ENCODE data around the gene NFKBIE. TPM values are rescaled to one million over a fixed set of nuclear protein-coding genes. Genes with fewer than 3 reads are reported as not detected.

The NFKBIE gene
- total RNA-seq, 1 donor: 4.7 TPM

GRCh38 chr6:44250067-44250717, 15.2 kb downstream of the NFKBIE start:
- no peak overlapping the region for H3K4me3 ChIP-seq (ENCODE audit: insufficient read depth, low read length)
- TF ChIP-seq, protein P1, sequence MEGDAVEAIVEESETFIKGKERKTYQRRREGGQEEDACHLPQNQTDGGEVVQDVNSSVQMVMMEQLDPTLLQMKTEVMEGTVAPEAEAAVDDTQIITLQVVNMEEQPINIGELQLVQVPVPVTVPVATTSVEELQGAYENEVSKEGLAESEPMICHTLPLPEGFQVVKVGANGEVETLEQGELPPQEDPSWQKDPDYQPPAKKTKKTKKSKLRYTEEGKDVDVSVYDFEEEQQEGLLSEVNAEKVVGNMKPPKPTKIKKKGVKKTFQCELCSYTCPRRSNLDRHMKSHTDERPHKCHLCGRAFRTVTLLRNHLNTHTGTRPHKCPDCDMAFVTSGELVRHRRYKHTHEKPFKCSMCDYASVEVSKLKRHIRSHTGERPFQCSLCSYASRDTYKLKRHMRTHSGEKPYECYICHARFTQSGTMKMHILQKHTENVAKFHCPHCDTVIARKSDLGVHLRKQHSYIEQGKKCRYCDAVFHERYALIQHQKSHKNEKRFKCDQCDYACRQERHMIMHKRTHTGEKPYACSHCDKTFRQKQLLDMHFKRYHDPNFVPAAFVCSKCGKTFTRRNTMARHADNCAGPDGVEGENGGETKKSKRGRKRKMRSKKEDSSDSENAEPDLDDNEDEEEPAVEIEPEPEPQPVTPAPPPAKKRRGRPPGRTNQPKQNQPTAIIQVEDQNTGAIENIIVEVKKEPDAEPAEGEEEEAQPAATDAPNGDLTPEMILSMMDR (IDR thresholded peaks at IDR 0.05; ENCODE audit: extremely low read depth, low read depth, low read length): no peak
- H3K27me3 ChIP-seq (ENCODE audit: insufficient read depth, low read length): no peaks in the 10 kb centered on the region
- peaks cover 73% of the 10 kb centered on the region for H3K79me2 ChIP-seq (ENCODE audit: insufficient read depth, low read length)
- peaks cover 66% of the 10 kb centered on the region for H3K36me3 ChIP-seq (ENCODE audit: insufficient read depth, low read length)
- H3K27ac ChIP-seq (ENCODE audit: low read depth, low read length): no peak overlapping the region
- H3K9me3 ChIP-seq (ENCODE audit: low read depth, low read length): no peaks in the 10 kb centered on the region
- H3K4me2 ChIP-seq (ENCODE audit: insufficient read depth, low read length): peak overlapping the region; percentile 4
- peaks cover 26% of the 10 kb centered on the region for H3K4me1 ChIP-seq (ENCODE audit: insufficient read depth, low read length)
- H4K20me1 ChIP-seq (ENCODE audit: insufficient read depth, low read length): peaks cover 74% of the 10 kb centered on the region
- H2AFZ ChIP-seq (ENCODE audit: low read length): no peak overlapping the region
- no peak for DNase-seq (ENCODE audit: insufficient read length, low spot score, missing footprints)

DNA sequence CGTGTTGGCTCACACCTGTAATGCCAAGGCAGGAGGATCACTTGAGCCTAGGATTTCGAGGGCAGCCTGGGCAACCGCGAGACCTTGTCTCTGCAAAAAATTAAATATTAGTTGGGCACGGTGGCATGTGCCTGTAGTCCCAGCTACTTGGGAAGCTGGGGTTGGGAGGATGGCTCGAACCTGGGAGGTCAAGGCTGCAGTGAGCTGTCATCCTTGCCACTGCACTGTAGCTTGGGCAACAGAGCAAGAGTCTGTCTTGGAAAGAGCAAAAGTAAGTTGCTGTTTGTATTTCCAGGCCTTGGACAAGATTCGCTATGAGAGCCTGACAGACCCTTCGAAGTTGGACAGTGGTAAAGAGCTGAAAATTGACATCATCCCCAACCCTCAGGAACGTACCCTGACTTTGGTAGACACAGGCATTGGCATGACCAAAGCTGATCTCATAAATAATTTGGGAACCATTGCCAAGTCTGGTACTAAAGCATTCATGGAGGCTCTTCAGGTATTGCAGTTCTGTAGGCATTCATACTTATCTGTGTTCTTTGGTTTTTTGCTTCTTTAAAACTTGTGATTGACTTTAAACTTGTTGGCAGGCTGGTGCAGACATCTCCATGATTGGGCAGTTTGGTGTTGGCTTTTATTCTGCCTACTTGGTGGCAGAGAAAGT, 16.1 kb downstream of the NFKBIE start:
- peak overlapping the region; percentile 97 for H3K4me2 ChIP-seq (ENCODE audit: insufficient read depth, low read length)
- no peak overlapping the region for H2AFZ ChIP-seq (ENCODE audit: low read length)
- H3K4me1 ChIP-seq (ENCODE audit: insufficient read depth, low read length): peaks cover 26% of the 10 kb centered on the region
- no peaks in the 10 kb centered on the region for H3K9me3 ChIP-seq (ENCODE audit: low read depth, low read length)
- H3K27ac ChIP-seq (ENCODE audit: low read depth, low read length): peak overlapping the region; percentile 19
- H3K36me3 ChIP-seq (ENCODE audit: insufficient read depth, low read length): peaks cover 57% of the 10 kb centered on the region
- H3K27me3 ChIP-seq (ENCODE audit: insufficient read depth, low read length): no peaks in the 10 kb centered on the region
- peaks cover 64% of the 10 kb centered on the region for H3K79me2 ChIP-seq (ENCODE audit: insufficient read depth, low read length)
- peaks cover 64% of the 10 kb centered on the region for H4K20me1 ChIP-seq (ENCODE audit: insufficient read depth, low read length)
- TF ChIP-seq, protein P1 (IDR thresholded peaks at IDR 0.05; ENCODE audit: extremely low read depth, low read depth, low read length): no peak
- peak overlapping the region; percentile 99 for H3K4me3 ChIP-seq (ENCODE audit: insufficient read depth, low read length)
- no peak for DNase-seq (ENCODE audit: insufficient read length, low spot score, missing footprints)

GRCh38 chr6:44248579-44248978, 16.8 kb downstream of the NFKBIE start:
- Histone ChIP-seq H4K20me1 (ENCODE audit: insufficient read depth, low read length) (peaks cover 58% of the 10 kb centered on the region), H3K9me3 (ENCODE audit: low read depth, low read length) (no peaks in the 10 kb centered on the region), H3K36me3 (ENCODE audit: insufficient read depth, low read length) (peaks cover 50% of the 10 kb centered on the region), H3K4me2 (ENCODE audit: insufficient read depth, low read length) (peak overlapping the region; percentile 97), H3K79me2 (ENCODE audit: insufficient read depth, low read length) (peaks cover 61% of the 10 kb centered on the region), H3K27ac (ENCODE audit: low read depth, low read length) (peak overlapping the region; percentile 19), H3K27me3 (ENCODE audit: insufficient read depth, low read length) (no peaks in the 10 kb centered on the region), H2AFZ (ENCODE audit: low read length) (no peak overlapping the region), H3K4me3 (ENCODE audit: insufficient read depth, low read length) (peak overlapping the region; percentile 99), H3K4me1 (ENCODE audit: insufficient read depth, low read length) (peaks cover 26% of the 10 kb centered on the region)
- peak; percentile 26 for DNase-seq (ENCODE audit: insufficient read length, low spot score, missing footprints)
- TF ChIP-seq, protein P1 (IDR thresholded peaks at IDR 0.05; ENCODE audit: extremely low read depth, low read depth, low read length): no peak

Measured in osteoblast (primary cell).